Measurements from ENCODE around the gene KLHL28.
A peak's percentile ranks its signal among the peaks of the same experiment; 100 is the strongest.

The KLHL28 gene

DNA sequence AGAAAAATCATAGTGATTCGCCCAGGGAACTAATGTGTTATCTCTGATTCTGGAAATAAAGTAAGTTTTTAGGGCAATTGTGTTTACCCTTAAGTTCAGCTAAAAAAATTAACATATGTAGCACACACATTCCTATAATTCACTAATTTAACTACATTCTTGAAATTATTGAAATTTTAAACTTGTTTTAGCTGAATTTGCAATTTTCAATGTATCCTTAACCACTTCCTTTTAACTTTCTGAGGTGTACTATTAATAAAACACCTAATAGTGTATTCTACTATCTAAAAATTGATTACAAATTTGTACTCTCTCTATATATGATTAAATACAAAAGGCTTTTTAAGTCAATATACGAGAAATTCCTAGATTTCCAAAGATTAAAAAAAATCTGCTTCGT is 2.2 kb downstream of the KLHL28 start:
- DNase-seq, result no peak

DNA sequence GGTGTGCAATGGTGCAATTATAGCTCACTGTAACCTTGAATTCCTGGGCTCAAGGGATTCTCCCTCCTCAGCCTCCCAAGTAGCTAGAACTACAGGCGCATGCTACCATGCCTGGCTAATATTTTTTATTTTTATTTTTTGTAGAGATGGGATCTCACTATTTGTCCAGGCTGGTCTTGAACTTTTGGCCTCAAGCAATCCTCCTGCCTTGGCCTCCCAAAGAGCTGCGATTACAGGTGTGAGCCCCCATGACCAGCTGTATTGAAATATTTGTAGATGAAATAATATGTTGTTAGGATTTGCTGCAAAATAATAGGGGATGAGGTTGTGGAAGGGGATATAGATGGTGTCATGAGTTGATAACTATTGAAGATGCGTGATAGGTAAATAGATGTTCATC is 4.9 kb downstream of the KLHL28 start:
- no peak for DNase-seq

DNA sequence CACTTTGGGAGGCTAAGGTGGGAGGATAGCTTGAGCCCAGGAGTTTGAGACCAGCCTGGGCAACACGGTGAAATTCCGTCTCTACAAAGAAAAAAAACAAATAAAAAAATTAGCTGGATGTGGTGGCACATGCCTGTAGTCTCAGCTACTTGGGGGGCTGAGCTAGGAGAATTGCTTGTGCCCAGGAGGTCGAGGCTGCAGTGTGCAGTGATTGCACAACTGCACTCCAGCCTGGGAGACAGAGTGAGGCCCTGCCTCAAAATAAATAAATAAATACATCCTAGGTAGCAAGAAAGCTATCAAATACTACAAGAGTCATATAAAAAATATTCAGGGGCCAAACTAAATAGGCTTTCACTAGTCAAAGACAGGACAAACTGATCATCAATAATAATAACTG is 6.2 kb downstream of the KLHL28 start:
- no peak for DNase-seq

DNA sequence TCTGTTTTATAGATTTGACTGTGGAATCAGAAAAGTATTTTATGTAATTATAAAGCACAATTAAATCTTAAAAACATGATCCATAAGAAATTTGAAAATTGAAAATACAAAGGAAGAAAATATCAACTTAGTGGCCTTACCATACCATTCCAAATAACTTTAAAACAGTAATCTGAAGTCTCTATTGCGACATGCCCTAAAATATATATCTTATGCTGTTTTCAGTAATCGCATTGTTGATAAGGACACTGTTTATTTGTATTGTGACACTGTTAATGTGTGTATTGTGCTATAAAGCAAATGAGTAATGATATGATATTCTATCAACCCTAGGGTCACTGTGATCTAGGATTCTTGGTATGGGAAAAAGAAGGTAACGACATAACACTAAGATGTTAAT is 7.0 kb downstream of the KLHL28 start:
- no peak for DNase-seq

DNA sequence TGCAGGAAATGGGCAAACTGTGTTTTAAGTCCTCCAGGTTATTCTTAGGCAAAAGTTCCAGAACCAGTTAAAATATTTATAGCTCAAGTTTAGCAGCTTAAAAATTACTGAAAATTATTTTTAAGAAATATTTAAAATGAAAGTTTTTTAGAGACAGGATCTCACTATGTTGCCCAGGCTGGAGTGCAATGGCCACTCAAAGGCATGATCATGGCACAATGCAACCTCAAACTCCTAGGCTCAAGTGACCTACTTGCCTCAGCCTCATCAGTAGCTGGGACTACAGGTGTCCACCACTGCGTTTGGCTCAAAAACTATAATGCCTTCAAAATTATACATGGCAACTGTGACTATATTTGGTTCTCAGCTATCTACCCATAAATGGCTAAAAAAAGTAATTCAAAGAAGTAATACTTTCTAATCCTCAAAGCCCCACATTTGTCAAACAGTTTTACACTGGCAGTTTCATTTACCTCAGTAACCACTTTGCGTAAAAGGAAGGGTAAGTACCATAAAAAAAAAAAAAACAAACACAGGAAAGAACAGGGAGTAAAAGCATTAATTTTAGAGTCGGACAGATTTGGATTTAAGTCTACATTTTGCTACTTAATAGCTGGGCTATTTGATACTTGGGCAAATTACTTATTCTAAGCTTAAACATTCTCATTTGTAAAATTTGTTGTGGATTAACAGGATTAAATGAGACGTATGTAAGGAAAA is 9.2 kb downstream of the KLHL28 start:
- DNase-seq, result no peak

DNA sequence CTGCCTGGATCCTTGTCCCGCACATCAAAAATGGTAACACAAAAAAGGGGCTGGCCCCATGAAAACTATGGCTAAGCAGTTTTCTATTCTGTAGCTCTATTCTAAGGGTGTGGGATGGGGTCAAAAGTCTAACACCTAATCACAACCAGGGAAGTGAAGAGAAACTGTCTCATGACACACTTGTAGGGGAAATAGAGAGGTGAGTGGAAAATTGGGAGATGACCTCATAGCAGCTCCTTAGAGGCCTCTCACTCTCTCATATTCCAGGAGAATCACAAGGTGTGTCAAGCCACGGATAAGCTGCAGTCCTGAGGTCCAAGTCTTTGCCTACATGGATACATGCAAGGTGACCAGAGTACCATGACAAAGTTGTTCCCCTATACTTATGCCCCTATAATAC is 10.7 kb downstream of the KLHL28 start:
- DNase-seq, result no peak

DNA sequence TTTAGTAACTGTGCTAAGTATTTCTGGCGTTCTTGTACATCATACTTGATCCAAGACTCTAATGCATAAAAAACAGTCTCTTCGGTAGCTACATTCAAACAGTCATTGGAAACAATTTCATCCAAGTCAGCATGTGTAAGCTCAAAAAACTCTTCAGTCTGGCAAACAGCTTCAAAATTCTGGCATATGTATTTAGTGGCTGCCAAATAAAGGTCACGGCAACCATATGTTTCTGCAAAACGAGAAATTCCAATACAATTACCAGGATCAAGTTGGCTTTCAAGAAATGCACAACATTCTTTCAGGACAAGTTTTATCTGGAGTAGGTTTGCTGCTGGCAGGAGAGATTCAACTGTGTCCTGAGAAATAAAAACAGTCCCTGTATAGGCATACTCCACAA is 16.5 kb downstream of the KLHL28 start:
- DNase-seq, result no peak

DNA sequence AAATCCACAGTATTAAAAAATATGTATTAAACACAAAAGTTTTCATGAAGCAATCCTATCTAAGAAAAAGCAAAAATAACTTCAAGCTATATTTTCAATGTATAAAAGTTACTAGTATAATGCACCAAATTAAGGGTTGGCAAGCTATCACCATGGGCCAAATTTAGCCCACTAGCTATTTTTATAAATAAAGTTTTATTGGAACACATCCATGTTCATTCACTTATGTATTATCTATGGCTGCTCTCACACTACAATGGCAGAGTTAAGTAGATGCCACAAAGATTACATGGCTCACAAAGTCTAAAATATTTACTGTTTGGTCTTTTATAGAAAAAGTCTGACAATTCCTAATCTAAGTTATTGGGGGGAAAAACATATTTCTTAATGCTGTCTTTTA is 17.6 kb downstream of the KLHL28 start:
- DNase-seq, result no peak

DNA sequence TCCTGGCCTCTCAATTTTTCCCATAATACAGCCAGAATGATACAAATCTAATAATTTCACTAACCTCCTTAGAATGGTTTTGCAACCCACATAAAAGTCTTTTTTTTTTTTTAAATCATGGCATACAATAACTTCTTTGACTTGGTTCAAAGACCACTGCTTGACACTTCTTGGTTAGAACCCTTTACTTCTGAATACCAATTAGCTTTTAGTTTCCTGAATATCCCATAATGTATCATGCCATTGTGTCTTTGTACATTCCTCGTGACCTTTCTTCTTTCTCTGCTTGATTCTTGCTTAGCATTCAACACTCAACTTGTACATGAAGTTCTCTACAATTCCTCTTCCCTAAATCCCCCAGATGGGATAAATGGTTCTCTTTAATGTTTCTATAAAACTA is 19.3 kb downstream of the KLHL28 start:
- DNase-seq, result no peak

DNA sequence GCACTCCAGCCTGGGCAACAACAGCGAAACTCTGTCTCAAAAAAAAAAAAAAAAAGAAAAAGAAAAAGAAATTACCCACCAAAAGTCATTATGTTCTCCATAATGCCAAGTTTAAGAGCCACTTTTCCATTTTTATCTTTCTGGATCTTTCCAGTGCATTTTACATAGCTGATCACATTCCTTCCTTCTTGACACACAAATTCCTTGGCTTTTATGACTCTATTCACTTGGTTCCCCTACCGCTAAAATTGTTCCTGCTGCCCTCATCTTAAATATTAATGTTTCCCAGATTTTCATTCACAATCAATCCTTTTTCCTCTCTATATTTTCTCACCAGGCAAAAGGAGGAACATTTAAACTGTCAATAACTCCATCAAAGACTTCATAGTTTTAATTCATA is 20.2 kb downstream of the KLHL28 start:
- DNase-seq, result no peak

DNA sequence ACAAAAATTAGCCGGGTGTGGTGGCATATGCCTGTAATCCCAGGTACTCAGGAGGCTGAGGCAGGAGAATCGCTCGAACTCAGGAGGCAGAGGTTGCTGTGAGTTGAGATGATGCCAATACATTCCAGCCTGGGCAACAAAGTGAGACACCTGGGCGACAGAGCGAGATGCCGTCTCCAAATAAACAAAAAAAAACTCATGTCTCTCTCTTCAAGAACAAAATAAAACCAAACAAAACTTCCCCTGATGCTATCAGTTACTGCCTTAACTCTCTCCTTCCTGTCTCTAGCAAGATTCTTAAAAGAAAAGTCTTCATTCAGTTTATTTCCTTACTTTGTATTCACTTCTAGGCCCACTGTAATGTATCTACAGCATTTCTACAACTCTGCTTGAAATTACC is 20.8 kb downstream of the KLHL28 start:
- no peak for DNase-seq

DNA sequence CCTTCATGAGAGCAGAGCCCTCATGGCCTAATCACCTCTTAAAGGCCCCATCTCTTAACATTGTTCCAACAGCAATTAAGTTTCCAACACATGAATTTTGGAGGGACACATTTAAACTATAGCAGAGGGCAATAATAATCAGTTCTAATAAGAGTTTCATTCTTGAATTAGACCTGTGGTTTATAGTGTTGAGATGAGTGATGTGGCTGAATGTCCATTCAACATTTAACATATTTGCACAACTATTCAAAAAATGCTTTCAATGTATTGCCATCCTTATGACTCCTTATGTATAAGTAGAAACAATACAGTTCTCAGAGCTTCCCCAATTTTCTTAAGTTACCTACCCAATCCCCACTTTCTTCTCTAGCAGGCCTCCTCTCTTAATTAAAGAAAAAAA is 21.5 kb downstream of the KLHL28 start:
- DNase-seq, result no peak

DNA sequence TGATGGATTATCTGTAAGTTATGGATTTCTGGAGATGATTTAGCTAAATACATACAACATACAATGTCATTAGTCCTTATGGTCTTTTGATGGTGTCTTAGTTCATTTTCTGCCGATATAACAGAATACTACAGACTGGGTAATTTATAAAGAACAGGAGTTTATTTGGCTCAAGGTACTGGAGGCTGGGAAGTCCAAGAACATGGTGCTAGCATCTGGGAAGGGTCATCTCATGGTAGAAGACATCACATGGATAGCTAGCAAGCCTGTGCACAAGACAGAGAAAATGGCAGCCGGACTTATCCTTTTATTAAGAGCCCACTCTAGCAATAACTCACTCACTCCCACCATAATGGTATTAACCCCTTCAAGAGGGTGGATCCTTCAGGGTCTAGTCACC is 24.2 kb downstream of the KLHL28 start:
- DNase-seq, result no peak

DNA sequence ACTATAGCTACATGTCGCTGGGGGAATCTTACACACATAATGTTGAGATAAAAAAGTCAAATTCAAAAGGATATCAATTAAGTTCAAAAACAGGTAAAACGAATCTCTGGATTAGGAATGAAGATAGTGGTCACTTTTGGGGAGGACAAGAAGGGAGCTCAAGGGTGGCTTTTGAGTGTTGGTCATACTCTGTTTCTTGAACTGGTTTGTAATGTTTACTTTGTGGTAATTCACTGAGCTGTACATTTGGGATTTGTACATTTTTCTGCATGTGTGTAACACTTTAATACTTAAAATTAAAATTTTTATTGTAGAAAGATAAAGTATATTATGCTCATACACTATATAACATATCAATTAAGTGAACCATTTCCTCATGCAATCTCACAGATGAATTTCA is 26.6 kb downstream of the KLHL28 start:
- DNase-seq, result no peak

DNA sequence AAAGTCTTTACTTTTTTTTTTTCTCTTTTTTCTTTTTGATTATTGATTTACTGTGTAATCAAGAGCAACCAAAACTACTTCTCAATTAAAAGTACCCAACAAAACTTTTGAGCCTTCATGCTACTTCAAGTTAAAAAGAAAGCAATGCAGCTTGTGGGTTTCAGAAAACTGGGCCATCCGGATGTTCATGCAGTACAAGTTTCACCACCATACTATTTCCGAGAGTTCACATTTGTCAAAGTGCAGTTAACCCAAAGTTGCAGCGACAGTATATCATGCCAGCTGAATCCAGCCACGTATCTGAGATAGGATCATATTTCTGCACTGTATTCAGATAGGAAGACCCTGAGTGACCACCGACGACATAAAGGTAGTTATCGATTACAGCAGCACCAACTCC is 33.0 kb downstream of the KLHL28 start:
- DNase-seq, result no peak

DNA sequence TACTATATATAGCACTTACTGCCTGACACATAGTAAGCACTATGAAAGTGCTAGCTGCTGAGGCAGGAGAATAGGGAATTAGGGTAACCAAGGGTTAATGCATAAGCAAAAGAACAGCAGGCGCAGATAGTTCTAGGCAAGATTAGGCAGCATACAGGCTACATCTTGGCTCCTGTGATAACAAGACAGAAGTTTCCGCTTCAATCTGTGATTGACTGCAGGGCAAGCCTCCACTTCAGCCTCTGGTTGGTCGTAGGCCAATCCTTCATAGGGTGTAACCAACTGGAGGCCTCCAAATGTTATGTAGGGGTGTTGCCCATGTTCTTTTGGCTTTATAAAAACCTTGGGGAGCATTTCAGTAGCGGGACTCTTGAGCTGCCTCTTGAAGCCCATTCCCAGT is 46.9 kb downstream of the KLHL28 start:
- no peak for DNase-seq

DNA sequence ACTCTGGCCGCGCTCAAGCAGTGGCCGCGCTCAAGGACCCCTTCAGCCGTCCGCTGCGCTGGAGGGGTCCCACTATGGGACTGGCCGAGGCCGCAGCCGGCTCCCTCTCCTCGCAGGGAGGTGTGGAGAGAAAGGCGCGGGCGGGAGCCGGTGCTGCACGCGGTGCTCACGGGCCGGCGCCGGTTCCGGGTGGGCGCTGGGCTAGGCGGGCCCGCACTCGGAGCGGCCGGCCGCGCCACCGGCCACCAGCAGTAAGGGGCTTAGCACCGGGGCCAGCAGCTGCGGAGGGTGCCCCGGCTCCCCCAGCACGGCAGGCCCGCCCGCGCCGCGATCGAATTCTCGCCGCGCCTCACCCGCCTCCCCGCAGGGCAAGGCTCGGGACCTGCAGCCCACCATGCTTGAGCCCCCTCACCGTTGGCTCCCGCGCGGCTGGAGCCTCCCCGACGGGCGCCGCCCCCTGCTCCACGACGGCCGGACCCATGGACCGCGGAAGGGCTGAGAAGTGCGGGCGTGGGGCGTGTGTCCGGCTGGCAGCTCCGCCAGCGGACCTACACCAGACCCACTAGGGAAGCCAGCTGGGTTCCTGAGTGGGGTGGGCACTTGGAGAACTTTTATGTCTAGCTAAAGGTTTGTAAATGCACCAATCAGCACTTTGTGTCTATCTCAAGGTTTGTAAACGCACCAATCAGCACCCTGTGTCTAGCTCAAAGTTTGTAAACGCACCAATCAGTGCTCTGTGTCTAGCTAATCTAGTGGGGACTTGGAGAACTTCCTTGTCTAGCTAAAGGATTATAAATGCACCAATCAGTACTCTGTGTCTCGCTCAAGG is 49.5 kb downstream of the KLHL28 start:
- no peak for DNase-seq

DNA sequence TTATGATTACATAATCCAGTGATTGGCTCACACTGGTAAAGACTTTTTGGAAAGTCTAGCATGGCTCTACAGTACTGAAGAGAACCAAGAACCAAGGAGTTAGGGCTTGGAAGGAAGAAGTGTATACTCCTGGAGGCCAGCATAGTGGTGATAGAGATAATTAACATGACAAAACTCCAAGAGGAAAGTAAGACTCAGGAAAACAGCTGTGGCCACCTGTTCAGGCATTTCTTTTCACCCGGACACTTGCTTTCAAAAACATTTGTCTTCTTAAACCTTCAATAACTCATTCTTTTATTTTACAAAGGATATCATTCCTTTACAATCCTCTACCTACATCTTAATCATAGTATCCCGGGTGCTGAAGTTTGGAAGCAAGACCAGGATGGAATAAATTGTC is 50.9 kb downstream of the KLHL28 start:
- DNase-seq, result no peak

DNA sequence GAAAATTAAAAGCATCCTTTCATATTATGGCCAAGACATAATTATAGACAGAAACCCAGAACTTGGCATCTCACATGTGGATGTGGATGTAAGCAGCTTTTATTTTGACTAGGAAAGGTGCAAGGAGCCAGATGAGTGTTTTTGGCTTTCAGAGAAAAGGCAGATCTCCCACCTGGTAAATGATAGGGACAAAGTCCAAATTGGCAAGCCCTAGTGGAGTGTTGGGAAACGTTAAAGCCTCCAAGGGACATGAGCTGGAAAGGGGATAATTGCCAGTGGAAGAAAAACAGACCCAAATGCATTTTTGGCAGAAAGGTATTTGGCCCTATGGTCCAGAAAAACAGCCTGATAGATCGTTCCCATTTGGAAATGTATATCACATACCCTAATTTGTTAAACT is 60.1 kb downstream of the KLHL28 start:
- DNase-seq, result no peak

DNA sequence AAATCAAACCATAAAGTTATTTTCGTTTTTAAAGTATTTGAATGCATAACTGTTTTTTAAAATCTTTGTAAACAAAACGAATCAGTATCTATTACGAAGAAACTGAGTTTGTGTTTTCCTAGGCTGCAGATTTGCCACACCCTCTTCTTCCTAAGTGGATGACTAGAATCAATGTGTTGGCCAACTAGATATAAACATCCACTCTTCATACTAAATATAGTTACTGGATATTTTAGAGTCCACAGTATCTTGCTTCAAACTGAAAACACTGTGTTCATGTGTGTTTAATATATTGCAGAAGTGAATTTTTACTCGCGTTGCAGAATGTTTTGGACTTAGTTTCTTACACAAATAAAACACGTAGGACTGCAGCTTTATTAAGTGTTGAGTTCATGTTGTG is 63.2 kb downstream of the KLHL28 start:
- DNase-seq, result no peak

DNA sequence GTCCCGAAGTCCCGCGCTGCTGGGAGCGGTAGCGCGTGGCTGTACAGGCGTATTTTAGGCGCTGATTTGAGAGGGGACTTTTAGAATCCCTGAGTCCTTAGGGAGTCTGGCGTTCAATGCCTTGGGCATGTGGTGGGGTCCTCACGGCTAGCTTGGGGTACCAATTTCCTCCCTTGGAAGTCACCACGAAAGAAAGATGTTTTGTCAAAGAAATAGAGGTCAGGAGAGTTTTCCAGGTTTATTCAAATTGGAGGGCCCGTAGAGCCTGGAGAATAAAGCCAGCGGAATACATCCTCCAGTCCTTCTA is 63.9 kb downstream of the KLHL28 start:
- DNase-seq, result no peak

DNA sequence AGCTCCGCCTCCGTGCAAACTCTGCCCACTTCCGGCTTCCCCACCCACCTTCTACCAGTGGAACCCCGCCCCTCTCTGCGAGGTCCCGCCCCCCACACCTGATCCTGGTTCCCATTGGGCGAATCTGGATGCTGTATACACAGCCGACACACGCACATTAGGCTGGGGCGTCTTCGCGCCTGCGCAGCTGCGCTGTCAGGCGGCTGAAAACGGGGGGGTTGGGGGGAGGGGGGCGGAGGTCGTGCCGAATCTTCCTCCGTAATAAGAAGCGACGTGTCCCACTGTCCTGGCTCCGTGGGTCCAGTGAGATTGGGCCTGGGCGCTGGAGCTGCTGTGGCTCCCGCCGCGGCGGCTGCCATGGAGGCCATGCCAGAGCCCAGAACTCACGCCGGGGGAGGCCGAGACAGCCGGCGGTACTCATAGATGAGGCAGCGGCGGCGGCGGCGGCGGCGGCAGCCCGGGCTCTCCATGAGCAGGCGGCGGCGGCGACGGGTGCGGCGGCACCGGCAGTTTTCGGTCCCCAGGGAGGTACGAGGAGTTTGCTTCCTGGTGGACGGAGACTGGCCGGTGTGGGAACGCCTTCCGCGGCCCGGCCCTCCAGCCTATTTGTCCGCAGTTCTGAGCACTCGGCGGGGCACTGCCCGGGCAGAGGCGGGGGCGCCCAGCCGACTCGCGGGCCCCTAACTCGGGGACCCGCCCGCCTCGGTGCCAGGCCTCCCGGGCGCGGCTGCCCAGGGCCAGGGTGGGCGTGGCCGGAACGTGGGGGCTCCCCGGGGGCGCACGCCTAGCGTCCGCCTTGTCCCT is 64.5 kb downstream of the KLHL28 start:
- peak; percentile 92 for DNase-seq

DNA sequence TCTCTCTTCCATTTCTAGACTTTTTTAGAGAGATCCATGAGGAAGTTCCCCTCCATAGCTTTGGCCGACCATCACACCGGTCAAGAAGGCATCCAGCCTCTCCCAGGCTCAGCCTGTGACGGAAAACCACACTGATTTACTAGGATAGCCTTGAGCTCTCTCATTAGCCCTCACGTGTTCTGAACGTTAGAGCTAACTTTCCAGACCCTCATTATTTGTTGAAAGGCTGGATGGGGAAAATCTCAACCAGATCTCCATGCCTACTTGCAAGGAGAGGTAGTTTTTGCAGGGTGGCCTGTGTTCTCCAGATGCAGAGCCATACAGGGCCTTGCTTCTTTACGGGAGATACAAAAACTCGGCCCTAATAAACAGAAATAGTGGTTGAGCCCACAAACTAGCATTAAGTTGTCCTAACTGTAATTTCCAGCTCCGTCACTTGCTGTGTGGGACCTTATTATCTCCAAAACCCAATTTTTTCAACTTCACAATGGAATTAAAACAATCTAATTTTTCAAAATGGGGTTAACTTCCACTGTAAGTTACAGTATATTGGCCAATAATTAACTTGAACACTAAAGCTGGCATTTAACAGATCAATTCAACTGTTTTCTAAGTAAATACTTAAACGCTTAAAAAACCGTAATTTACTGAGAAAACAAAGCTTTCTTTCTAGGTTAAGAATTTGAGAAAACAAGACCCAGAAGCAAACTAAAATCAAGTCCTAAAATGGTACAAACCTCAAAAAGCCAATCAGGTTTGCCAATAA is 65.3 kb downstream of the KLHL28 start:
- no peak for DNase-seq

All from SHP77 treated with DMSO at 0.1 percent for 48 hours (cell line).